ENCODE measurements around the gene SSX4B.
"Not testable (repeated sequence)": the region's sequence is repeated elsewhere in the genome, so short reads cannot be mapped to it uniquely, and the experiment has no call there.

DNA sequence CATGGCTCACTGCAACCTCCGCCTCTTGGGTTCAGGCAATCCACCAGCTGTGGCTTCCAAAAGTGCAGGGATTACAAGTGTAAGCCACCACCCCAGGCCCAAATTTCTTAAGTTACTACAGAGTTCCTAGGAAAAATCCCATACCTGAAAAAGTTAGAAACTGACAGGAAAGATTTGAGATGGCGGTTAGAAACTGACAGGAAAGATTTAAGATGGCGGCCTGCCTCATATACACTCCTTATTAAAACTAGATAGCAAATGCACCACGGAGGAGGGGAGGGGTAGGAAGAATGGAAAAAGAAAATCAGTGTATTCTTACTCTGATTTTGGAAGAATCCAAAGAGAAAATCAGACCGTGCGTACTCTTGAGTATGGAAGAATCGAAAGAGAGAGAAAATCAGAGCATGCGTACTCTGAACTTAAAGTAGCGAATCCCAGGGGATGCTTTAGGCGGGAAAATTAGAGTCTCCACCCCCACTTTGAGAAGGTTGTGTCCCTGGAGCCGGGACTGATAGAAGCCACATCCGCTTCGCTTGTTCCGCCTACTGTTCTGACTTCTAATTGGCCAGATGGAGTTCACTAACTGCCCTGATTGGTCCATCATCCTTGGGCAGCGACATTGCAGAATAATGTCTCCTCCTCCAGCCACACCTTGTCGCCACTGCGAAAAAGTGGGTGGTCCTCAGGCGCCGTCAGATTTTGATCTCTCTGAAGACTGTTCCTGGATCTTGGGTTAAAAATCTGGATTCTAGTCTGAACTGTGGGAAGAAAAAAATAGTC is 55.3 kb downstream of the SSX4B start, which contains the start of gene SSX3:
- TF ChIP-seq EP300 (IDR thresholded peaks at IDR 0.05; ENCODE audit: low read depth); POLR2AphosphoS5 (IDR thresholded peaks at IDR 0.05): not testable (repeated sequence)

Data from transverse colon (tissue), 3 donors.